CD4-positive, alpha-beta T cell treated with Interleukin-1 beta for 1 hour (primary cell): ENCODE measurements around the gene FOCAD.

Source experiments
- DNase-seq, 2 donors: peaks; one replicate each; pipeline ENCODE4 v3.0.0-alpha.2; 2020 to 2022

FOCAD gene

GRCh38 chr9:20805766-20806165 lies 121.7 kb downstream of the FOCAD start:
- DNase-seq, result no peak

DNA sequence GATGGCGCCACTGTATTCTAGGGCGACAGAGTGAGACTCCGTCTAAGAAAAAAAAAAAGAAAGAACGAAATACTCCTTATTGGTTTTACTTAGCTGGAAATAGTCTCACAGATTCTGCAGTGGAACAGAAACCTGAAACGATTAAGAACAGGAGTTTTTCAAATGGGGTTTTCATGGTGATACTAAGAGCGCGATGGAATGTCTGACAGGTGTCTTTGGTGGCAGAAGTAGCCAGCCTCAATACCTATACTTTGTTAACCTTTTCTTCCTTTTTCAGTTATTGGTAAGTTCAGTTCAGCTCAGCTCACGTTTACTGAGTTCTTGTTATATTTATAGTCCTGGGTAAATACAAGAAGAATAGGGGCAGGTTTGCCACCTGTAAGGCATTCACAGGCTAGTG lies 123.9 kb downstream of the FOCAD start:
- no peak for DNase-seq

- DNase-seq, result no peak
Measured at GRCh38 chr9:20811872-20812271, 127.8 kb downstream of the FOCAD start.

DNA sequence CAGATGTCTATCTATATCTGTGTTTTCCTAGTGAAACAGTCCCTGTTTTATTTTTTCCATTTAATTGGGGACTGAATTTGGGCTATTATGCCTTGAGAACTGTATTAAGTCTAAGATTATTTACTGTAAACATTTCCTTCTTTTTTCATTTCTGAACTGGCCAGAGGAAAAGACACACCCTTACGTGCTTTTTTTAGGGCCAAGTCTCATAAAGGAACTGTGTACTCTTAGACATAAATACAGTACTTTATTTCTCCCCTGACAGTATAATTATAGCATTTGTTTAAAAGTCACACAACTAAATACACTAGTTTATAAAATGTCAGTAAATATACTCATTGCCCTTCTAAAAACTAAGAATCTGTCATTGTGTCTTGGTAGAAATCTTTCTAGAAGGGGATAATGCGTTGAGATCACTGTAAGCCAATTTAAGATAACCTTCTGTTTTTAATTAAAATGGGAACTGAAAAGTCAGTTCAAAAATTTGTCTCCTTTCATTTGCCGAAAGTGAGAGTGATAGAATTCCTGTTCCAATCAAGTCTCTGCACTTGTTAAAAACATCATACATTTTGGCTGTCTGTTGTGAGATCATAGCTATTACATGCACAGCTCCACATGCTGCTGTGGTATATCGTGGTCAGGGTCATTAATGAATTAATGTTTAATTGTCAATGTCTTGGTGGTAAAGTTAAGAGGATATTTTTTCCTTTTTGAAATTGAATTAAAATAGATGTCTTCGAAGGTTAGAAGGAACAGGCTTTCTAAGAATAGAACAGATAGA lies 132.1 kb downstream of the FOCAD start:
- DNase-seq, result no peak

GRCh38 chr9:20823051-20823450 lies 139.0 kb downstream of the FOCAD start:
- DNase-seq, result no peak

DNA sequence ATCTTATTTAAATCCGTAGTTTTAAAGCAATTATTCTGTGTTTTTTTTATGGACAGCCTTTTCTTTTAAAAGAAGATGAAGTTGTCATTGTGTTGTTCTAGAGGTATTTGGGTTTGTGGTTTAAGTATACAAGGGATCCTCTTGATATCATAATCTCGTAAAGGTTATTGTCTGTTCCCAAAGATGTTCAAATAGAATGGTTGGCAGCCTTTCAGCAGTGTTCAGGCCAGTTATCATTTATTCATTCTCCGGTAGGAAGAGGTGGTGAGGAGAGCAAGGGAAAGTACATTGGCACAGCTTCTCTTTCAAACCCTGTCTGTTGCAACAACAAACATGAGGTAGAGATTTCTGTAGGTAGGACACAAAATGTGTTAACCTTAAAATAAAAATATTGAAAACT lies 147.0 kb downstream of the FOCAD start:
- DNase-seq, result no peak

DNA sequence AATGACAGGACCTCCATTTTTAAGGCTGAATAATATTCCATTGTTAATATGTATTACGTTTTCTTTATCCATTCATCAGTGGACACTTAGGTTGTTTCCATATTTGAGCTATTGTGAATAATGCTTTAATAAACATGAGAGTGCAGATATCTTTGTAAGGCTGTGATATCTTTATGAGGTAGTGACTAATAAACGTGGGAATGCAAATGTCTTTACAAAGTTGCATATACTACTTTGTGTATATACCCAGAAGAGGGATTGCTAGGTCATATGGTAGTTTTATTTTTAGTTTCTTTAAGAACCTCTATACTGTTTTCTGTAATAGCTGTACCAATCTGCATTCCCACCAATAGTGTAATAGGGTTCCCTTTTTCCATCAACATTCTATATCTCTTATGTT lies 148.7 kb downstream of the FOCAD start:
- no peak for DNase-seq

DNA sequence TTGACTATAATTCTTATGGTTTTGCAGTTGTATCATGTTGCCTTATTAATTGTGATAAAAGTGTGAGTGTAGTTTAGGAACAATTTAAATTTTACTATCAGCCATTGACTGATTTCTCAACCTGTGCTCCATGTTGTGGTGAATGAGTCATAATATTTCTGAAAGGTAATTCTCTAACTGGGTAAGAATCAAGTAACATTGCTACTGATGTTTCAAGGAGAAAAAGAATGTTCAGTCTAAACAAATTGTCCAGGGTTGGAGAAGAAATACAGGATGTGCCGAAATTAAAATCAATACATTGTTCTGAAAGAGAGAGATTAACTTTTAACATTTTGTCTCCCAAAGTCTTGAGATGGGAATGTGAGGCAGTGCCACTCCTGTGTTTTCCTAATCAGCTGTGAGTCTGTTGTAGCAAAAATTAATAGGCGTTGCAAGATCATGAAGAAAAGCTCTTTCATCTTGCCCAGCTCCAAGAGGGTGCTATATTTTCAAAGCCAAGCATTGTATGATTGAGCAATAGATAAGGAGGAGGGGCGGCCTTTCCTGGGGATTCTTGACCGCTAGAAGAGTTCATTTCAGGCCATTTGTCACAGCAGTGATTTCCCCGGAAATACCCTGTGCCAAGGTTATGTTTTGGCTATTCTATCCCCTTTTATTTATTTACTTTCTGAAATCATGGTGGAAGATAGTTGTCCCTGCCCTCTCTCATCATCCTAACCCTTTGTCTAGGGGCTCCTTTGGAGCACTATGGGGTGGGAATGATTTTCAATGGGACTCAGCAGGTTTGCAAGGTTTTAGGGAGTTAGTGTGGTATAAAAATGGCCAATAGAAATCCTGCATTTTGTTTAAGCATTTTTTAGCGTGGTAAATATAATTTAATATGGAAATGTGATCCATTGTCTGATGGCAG lies 151.6 kb downstream of the FOCAD start:
- DNase-seq, result no peak

DNA sequence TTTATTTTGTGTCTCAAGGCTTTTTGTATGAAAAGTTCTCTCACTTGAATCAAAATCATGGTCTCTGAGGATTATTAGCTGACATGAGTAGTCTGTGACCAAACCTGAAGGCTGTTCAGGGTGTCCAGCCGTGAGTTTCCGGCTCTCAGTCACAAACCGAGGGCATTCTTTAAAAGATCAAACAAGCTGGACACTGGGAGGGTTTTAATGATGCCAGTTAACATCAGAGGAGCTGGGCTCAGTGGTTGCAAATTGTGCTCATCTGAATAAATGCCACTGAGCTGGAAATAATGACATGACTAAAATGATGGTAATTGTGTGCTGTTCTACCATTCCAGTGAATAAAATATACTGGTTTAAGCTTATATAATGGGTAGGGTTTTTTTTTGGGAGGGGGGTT lies 153.1 kb downstream of the FOCAD start:
- no peak for DNase-seq

- DNase-seq, result no peak
Measured at GRCh38 chr9:20838218-20838617, 154.2 kb downstream of the FOCAD start.

GRCh38 chr9:20844916-20845315 lies 160.9 kb downstream of the FOCAD start:
- no peak for DNase-seq

- no peak for DNase-seq
Measured at GRCh38 chr9:20848490-20848889, 164.4 kb downstream of the FOCAD start.

DNA sequence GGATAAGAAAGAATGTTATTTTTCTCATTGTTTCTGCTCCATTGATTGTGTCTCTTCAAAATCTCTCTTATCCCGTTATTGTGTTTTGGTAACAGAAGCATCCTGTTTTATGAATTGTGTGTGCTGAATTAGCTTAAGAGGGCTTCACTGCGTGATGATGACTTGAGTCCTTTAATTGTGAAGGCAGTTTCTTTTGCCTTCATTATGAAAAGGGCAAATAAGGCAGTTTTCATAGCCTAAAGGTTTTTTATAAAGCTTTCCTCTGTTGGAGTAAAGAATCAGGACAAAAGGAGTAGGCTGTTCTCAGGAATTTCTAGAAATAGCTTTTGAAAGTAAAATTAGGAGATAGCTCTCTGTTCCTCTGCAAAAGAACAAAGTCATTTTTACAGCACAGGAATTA lies 169.8 kb downstream of the FOCAD start:
- DNase-seq, result no peak

- no peak for DNase-seq
Measured at GRCh38 chr9:20854444-20854843, 170.4 kb downstream of the FOCAD start.

DNA sequence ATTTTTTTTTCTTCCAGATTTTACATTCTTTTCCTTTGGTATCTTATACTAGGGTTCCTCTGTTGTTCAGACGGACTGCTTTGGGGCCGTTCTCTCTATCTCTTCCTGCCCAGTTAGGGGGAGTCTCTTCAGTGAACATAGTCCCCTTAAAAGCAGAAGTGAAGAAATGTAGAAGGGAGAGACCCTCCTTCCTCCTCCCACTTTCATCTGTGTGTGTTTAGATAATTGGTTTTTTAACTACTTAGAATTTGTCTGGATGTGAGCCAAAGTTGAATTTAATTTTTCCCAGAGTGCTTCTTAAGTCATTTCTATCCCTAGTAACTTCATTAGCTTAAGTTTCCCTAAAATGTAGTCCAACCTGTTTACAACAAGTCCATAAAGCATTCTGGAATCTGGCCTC lies 179.9 kb downstream of the FOCAD start:
- DNase-seq, result no peak

DNA sequence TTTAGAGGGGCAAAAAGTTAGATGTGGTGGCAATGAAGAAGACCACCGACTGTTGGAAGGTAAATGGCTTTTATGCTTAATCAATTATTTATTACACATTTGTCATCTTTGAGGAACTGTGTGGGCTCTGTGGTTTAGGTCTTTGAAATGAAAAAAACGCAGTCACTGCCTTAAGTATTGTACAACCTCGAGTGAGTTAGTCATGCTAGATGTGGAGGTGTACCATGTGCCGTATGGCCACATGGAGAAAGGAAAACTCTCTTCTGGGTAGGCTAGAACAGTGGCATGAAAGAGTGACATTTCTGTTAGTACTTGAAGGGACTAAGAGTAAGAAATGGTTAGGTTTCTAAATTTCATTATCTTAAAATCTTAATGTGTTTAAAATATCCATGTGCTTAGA lies 181.3 kb downstream of the FOCAD start:
- no peak for DNase-seq

DNA sequence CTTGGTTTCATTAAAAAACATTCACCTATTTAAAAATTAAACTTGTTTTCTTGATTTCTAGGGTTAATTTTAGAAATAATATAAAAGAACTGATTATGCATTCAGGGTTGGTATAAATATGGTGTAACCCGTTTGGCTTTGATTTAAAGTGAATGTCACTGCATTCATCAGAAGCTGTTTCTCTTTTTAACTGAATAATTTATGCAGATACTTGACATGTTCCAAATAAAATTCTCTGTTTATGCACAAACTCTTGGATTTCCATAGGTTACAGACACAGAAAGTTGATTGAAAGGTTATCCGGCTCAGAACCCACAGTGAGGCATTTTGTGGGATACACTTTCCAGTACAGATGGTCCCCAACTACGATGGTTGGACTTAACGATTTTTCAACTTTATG lies 186.1 kb downstream of the FOCAD start:
- DNase-seq, result no peak

DNA sequence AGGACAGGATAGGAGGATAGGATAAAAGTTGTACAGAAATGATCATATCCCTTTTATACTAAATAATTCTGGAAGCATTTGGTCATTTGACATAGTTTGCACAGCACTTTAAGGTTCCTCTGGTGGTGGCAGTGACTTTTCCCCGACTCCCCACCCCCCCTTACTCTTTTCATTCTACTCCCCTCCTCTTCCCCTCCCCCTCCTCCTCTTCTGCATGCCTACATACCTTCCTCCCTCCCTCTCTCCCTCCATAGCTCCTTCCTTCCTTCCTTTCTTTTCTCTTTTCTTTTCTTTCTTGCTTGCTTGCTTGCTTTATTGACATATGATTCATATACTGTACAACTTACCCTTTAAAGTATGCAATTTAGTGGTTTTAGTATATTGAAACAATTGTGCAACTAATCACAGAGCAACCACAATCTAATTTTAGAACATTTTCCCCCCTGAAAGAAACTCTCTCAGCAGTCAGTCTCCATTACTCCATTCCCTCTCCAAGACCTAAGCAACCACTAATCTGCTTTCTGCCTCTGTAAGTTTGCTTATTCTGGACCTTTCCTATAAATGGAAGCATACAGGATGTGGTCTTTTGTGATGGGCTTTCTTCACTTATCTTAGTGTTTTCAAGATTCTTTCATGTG lies 188.4 kb downstream of the FOCAD start:
- no peak for DNase-seq

- DNase-seq, result no peak
Measured at GRCh38 chr9:20873240-20873865, 189.3 kb downstream of the FOCAD start.

DNA sequence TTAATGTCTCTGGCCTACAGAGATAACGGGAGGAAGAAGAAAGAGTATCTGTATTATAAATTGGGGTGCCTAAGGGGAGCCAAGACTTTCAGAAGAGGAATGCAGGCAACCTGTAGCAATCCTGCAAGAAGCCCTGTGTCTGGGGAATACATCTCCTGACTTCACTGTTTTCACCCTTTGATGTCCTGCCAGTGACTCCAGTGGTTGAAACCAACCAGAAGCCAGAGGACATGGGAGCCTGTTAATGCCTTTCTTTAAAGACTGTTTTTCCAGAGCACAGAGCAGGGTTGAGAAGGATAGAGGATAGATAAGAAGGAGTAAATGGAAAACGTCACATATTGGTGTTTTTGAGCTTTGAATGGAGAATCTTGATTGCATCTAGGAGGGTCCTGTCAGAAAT lies 196.2 kb downstream of the FOCAD start:
- no peak for DNase-seq

- no peak for DNase-seq
Measured at GRCh38 chr9:20880675-20881074, 196.6 kb downstream of the FOCAD start.

DNA sequence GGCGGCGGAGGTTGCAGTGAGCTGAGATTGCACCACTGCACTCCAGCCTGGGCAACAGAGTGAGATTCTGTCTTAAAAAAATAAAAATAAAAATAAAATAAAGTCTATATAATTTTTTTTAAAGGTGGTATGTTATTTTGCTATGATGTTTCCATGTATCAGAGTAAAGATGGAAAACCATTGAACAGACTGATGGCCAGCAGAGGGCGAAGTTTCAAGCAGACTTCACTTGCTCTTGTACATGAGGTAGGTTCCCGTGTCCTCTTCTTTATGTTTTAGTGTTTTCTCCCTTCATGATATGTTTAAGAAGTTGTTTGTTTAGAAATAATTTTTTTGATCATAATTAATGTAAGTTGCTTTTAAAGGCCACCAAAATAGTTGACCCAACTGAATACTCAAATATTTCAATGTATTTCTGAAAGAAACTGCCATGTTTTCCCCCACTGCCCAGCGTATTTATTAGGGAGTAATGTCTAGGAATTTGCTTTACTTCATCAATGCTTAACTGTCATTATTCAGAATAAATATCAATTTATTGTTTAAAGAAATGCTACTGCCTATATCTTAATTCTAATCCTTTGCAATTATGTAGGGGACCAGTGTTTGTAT lies 201.0 kb downstream of the FOCAD start:
- peak; percentile 36 to 53 for DNase-seq
